SK-N-SH (cell line): ENCODE data around the gene GPR146. TPM values are rescaled to one million over a fixed set of nuclear protein-coding genes. Genes with fewer than 3 reads are reported as not detected.

ENCODE experiments used
- CTCF ChIA-PET: fragments of 300-600, 350-600 bp; formaldehyde crosslinking; extraction: SDS; loops from one replicate; lab custom pipeline; 2021; lab: Yijun Ruan, JAX
- POLR2A ChIA-PET: fragments of 350-600 bp; sonication (Branson Sonifier 250); formaldehyde crosslinking; extraction: SDS; loops from one replicate; lab custom pipeline; 2020; ENCODE audit warnings: antibody characterized with exemption, inconsistent platforms; lab: Yijun Ruan, JAX
- DNase-seq: peaks from one replicate; pipeline ENCODE4 v3.0.0; 2012
- H2AFZ ChIP-seq: fragments of 200-600 bp; sonication (generic); 2 replicates; pipeline ENCODE4 v1.8.1; 2016; ENCODE audit warnings: antibody characterized with exemption, mild to moderate bottlenecking, low read depth
- H3F3A ChIP-seq: fragments of 200-600 bp; sonication (generic); replicated peaks from 2 replicates; pipeline ENCODE3; 2016; ENCODE audit warnings: antibody characterized with exemption, mild to moderate bottlenecking; ENCODE audit not compliant: insufficient read depth
- H3K27ac ChIP-seq, 2 experiments: fragments of 200-500 bp in 1 of 2; fragments of 200-600 bp in 1 of 2; sonication (Bioruptor generic) in 1 of 2; sonication (generic), shearing (Covaris generic) in 1 of 2; 2 replicates each; pipeline versions ENCODE4 v1.5.1 to v1.6.1; 2014 to 2016; ENCODE audit warnings: low read depth in 2 of 2, inconsistent platforms in 1 of 2, low read length in 1 of 2, mild to moderate bottlenecking in 1 of 2, mixed read lengths in 1 of 2
- H3K27me3 ChIP-seq: fragments of 200-600 bp; sonication (generic), shearing (Covaris generic); 2 replicates; pipeline ENCODE4 v1.6.1; 2016; ENCODE audit warnings: mixed run types; ENCODE audit not compliant: insufficient read depth
- H3K36me3 ChIP-seq, 2 experiments: fragments of 200-500 bp in 1 of 2; fragments of 200-600 bp in 1 of 2; sonication (Bioruptor generic) in 1 of 2; sonication (generic) in 1 of 2; replicated peaks in 1 of 2; 2 replicates each; pipeline versions ENCODE3 to v1.5.1; 2014 to 2016; ENCODE audit warnings: low read length in 1 of 2, mild to moderate bottlenecking in 1 of 2; ENCODE audit not compliant: insufficient read depth in 2 of 2, control insufficient read depth in 1 of 2
- H3K4me1 ChIP-seq, 2 experiments: fragments of 200-500 bp in 1 of 2; fragments of 200-600 bp in 1 of 2; sonication (Bioruptor generic) in 1 of 2; sonication (generic), shearing (Covaris generic) in 1 of 2; 2 replicates each; pipeline versions ENCODE4 v1.5.1 to v1.6.1; 2014 to 2016; ENCODE audit warnings: low read depth in 1 of 2, low read length in 1 of 2, mixed run types in 1 of 2; ENCODE audit not compliant: insufficient read depth in 2 of 2, control insufficient read depth in 1 of 2
- H3K4me2 ChIP-seq: fragments of 200-600 bp; sonication (generic), shearing (Covaris generic); 2 replicates; pipeline ENCODE4 v1.6.1; 2017; ENCODE audit warnings: mixed run types
- H3K4me3 ChIP-seq, 2 experiments: fragments of 200-500 bp in 1 of 2; fragments of 200-600 bp in 1 of 2; sonication (Bioruptor generic) in 1 of 2; sonication (generic), shearing (Covaris generic) in 1 of 2; 2 replicates each; pipeline versions ENCODE4 v1.5.1 to v1.8.1; 2014 to 2016; ENCODE audit warnings: low read depth in 2 of 2, inconsistent platforms in 1 of 2, low read length in 1 of 2, mild to moderate bottlenecking in 1 of 2, mixed read lengths in 1 of 2, moderate library complexity in 1 of 2
- H3K79me2 ChIP-seq: fragments of 200-600 bp; sonication (generic); 2 replicates; pipeline ENCODE4 v1.8.1; 2017; ENCODE audit warnings: mild to moderate bottlenecking; ENCODE audit not compliant: insufficient read depth
- H3K9ac ChIP-seq: fragments of 200-600 bp; sonication (generic); 2 replicates; pipeline ENCODE4 v1.6.1; 2017; ENCODE audit warnings: mixed run types
- H3K9me2 ChIP-seq: fragments of 200-600 bp; sonication (generic); 2 replicates; pipeline ENCODE4 v1.6.1; 2017; ENCODE audit warnings: mixed run types
- H3K9me3 ChIP-seq: fragments of 200-600 bp; sonication (generic); 2 replicates; pipeline ENCODE4 v1.6.1; 2017; ENCODE audit warnings: mixed run types, mild to moderate bottlenecking, moderate library complexity
- H4K20me1 ChIP-seq: fragments of 200-600 bp; sonication (generic); 2 replicates; pipeline ENCODE4 v1.6.1; 2017; ENCODE audit warnings: mild to moderate bottlenecking, mixed run types; ENCODE audit not compliant: insufficient read depth
- ELF1 ChIP-seq: IDR thresholded peaks from 2 replicates; pipeline ENCODE4 v1.4.0; 2012
- EP300 ChIP-seq, 2 experiments: IDR thresholded peaks; 2 replicates each; pipeline versions ENCODE4 v1.4.0 to v1.6.1; 2012; ENCODE audit warnings: borderline replicate concordance in 1 of 2, low read depth in 1 of 2, low read length in 1 of 2
- FOSL2 ChIP-seq: IDR thresholded peaks from 2 replicates; pipeline ENCODE4 v1.4.0; 2012; ENCODE audit warnings: low read depth, mild to moderate bottlenecking, moderate library complexity, borderline replicate concordance
- FOXJ3 ChIP-seq: sonication (generic); formaldehyde crosslinking; IDR thresholded peaks from 2 replicates; pipeline ENCODE4 v1.5.1; 2020; ENCODE audit warnings: mild to moderate bottlenecking, missing genetic modification reagents
- GABPA ChIP-seq: IDR thresholded peaks from 2 replicates; pipeline ENCODE4 v1.4.0; 2012; ENCODE audit warnings: low read depth, mild to moderate bottlenecking
- IRF3 ChIP-seq: fragments of 150-350 bp; IDR thresholded peaks from 2 replicates; pipeline ENCODE4 v1.6.1; 2016; ENCODE audit warnings: mild to moderate bottlenecking, low read depth, low read length
- JUND ChIP-seq: IDR thresholded peaks from 2 replicates; pipeline ENCODE4 v1.4.0; 2012
- RCOR1 ChIP-seq: fragments of 150-350 bp; IDR thresholded peaks from 2 replicates; pipeline ENCODE4 v1.6.1; 2017; ENCODE audit warnings: antibody characterized with exemption, low read length
- RFX5 ChIP-seq: IDR thresholded peaks from 2 replicates; pipeline ENCODE4 v1.6.1; 2012; ENCODE audit warnings: mild to moderate bottlenecking, improper control_type of control experiment, low read length
- SIN3A ChIP-seq: IDR thresholded peaks from 2 replicates; pipeline ENCODE4 v1.6.1; 2012; ENCODE audit warnings: low read depth, mild to moderate bottlenecking, low read length, moderate library complexity, borderline replicate concordance
- TAF1 ChIP-seq: IDR thresholded peaks from 2 replicates; pipeline ENCODE4 v1.6.1; 2012; ENCODE audit warnings: low read depth, mild to moderate bottlenecking, low read length, moderate library complexity, borderline replicate concordance
- YY1 ChIP-seq: IDR thresholded peaks from 2 replicates; pipeline ENCODE4 v1.4.0; 2012; ENCODE audit warnings: low read depth, mild to moderate bottlenecking
- ZBTB33 ChIP-seq: IDR thresholded peaks from 2 replicates; pipeline ENCODE4 v1.4.0; 2012; ENCODE audit warnings: low read depth, borderline replicate concordance
- WGBS: methylation state at CpG from one replicate; pipeline ENCODE4 v1.1.6; 2017; ENCODE audit warnings: low lambda C conversion rate; 5-methylcytosine and 5-hydroxymethylcytosine counted together
- polyA plus RNA-seq, 3 experiments: library from polyadenylated mRNA; depleted of rRNA; stranded (reverse); fragments of >200 nt; gene quantifications; 2 replicates each; pipeline ENCODE4 v1.2.3, GENCODE V29; 2012

The GPR146 gene
- polyA plus RNA-seq, 1 of the 3 experiments (the other 2 are of a cell fraction): 1.4 TPM

DNA sequence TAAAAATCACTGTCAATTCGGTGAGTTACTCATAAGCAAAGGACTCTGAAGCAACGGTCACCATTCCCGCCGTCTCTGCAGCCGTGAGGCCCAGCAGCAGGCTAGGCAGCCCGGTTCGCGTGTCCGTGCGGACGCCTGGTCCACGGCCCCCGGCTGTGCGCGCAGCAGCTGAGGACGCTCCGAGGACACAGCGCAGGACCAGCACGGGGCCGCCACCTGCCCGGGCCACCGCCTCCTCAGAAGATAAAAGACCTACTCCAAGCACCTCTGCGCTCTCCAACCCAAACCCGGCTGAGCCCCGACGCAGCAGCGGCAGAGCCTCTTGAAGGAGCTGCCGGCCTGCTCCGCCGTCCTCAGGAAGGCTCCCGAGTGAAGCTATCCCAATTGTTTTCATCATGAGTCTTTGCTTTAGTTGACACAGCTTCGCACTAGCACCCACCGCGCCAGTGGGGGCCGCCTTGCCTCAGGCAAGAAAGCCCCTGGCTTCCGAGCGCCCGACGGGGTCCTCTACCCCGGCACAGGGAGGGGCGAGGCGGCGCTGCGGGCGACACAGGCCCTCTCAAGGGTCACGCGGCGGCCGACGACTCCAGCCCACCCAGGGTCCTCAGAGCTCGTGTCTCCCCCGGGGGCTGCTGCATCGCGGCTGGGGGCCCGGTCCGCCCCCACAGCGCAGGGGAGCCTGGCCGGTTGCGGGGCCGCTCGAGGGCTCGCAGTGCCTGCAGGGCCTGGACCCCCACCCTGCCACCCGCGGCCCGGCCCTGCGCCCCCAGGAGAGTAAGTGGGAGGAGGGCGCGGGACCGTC, 16.9 kb upstream of the GPR146 start:
- Histone ChIP-seq H3F3A (peaks cover 13% of the 10 kb centered on the region), H3K9me2 (no peaks in the 10 kb centered on the region), H3K27ac (peak overlapping the region; percentile 60 to 70), H3K36me3 (peaks cover 22% of the 10 kb centered on the region in 2 experiments), H3K9ac (peak overlapping the region; percentile 94), H3K9me3 (no peaks in the 10 kb centered on the region), H3K79me2 (peaks cover 57% of the 10 kb centered on the region), H3K4me2 (peak overlapping the region; percentile 99), H2AFZ (no peak overlapping the region), H3K4me1 (peaks cover 11 to 14% of the 10 kb centered on the region in 2 experiments; a peak in 3 of 4 replicates), H3K27me3 (no peaks in the 10 kb centered on the region), H3K4me3 (peak overlapping the region; percentile 74 to 93), H4K20me1 (peaks cover 53% of the 10 kb centered on the region)
- TF ChIP-seq FOXJ3 (no peak), RFX5 (no peak), FOSL2 (no peak), ELF1 (no peak), TAF1 (0 out of 2 replicates have a peak, but pooled peaks have one; percentile 17), JUND (no peak), SIN3A (0 out of 2 replicates have a peak, but pooled peaks have one; percentile 13), IRF3 (no peak), YY1 (no peak), GABPA (no peak), EP300 (IDR thresholded peaks at IDR 0.05; ENCODE audit: borderline replicate concordance in 1 of 2, low read depth in 1 of 2, low read length in 1 of 2) (no peak), RCOR1 (no peak), ZBTB33 (no peak)
- 35% methylated on average over 44 of the region's 69 CpGs for WGBS
- CTCF ChIA-PET: interaction anchor here (1.0 to 8.8 kb wide), 7 partner anchors 15 to 58 kb away, joined by 4 to 101 read pairs (median 6); partner anchors contain the start of genes COX19 and GPR146
- peak; percentile 85 for DNase-seq
- POLR2A ChIA-PET: interaction anchor here (1.0 to 1.2 kb wide), 2 partner anchors 17 to 35 kb away, joined by 3 to 5 read pairs; partner anchors contain the start of gene GPR146
